Uterus (tissue), 4 donors: Measurements from ENCODE around the gene CLDND1. TPM values are rescaled to one million over a fixed set of nuclear protein-coding genes. Genes with fewer than 3 reads are reported as not detected.

Experiments used
- DNase-seq, 2 donors: peaks; one replicate each; pipeline ENCODE4 v3.0.0-alpha.2; 2019 to 2020
- H3K27ac ChIP-seq, 2 donors: fragments of 200-600 bp; sonication (generic); 1 replicate in 1 of 2; 2 replicates in 1 of 2; pipeline ENCODE4 v1.5.1; 2016 to 2018
- H3K27me3 ChIP-seq, 2 donors: fragments of 200-600 bp; sonication (generic); one replicate each; pipeline ENCODE4 v1.5.1; 2018 to 2019; ENCODE audit warnings: control low read depth in 1 of 2
- H3K36me3 ChIP-seq, 2 donors: fragments of 200-600 bp; sonication (generic); one replicate each; pipeline ENCODE4 v1.5.1; 2019; ENCODE audit warnings: control low read depth in 1 of 2
- H3K4me1 ChIP-seq, 2 donors: fragments of 200-600 bp; sonication (generic); one replicate each; pipeline ENCODE4 v1.5.1; 2018 to 2019; ENCODE audit warnings: control low read depth in 1 of 2
- H3K4me3 ChIP-seq, 2 donors: fragments of 200-600 bp; sonication (generic); 1 replicate in 1 of 2; 2 replicates in 1 of 2; pipeline ENCODE4 v1.5.1; 2018 to 2019; ENCODE audit warnings: mild to moderate bottlenecking in 1 of 2
- H3K9me3 ChIP-seq, 2 donors: fragments of 200-600 bp; sonication (generic); one replicate each; pipeline ENCODE4 v1.5.1; 2019; ENCODE audit warnings: control low read depth in 1 of 2
- CTCF ChIP-seq, 4 experiments: fragments of 200-600 bp in 2 of 4; fragments of 450-650 bp in 2 of 4; sonication (generic) in 2 of 4; IDR thresholded peaks; one replicate each; pipeline ENCODE4 v1.5.1; 2016 to 2019; ENCODE audit warnings: antibody characterized with exemption in 4 of 4, mild to moderate bottlenecking in 2 of 4, moderate library complexity in 1 of 4
- POLR2A ChIP-seq, 2 donors: fragments of 450-650 bp; IDR thresholded peaks; one replicate each; pipeline ENCODE4 v1.6.1; 2016; ENCODE audit warnings: antibody characterized with exemption in 2 of 2, mild to moderate bottlenecking in 1 of 2, moderate library complexity in 1 of 2
- intact Hi-C: fragments of 100-400 bp; cut with DNase I; formaldehyde crosslinking; loops from one replicate; pipeline ENCODE4 v1.15.1; 2023; ENCODE audit warnings: low total_unique reads
- total RNA-seq, 4 donors: library from RNA; depleted of rRNA in 3 of 4; stranded (reverse); fragments of >200 nt in 3 of 4; gene quantifications; one replicate each; pipeline versions ENCODE4 v1.1.0 to v1.2.4, GENCODE V29; 2014 to 2023
- donor health status: DM: yes; HTN: yes; CAD: no.

The CLDND1 gene
- total RNA-seq, 4 donors from 2014 or later: 134 to 253 (median 150) TPM

- TF ChIP-seq CTCF (IDR thresholded peaks at IDR 0.05) (no peak), POLR2A (IDR thresholded peaks at IDR 0.05) (no peak)
- no peak overlapping the region for H3K4me3 ChIP-seq
- H3K4me1 ChIP-seq: no peaks in the 10 kb centered on the region
- no peaks in the 10 kb centered on the region for H3K36me3 ChIP-seq
- intact Hi-C loops: no loop called here
- no peak for DNase-seq
- no peak overlapping the region for H3K27ac ChIP-seq
- no peaks in the 10 kb centered on the region for H3K9me3 ChIP-seq
- no peaks in the 10 kb centered on the region for H3K27me3 ChIP-seq
These were observed 35.6 kb upstream of the CLDND1 start for GRCh38 chr3:98558100-98558827.

- H3K9me3 ChIP-seq: no peaks in the 10 kb centered on the region
- no peaks in the 10 kb centered on the region for H3K27me3 ChIP-seq
- no peak overlapping the region for H3K4me3 ChIP-seq
- no peak for DNase-seq
- no peak overlapping the region for H3K27ac ChIP-seq
- no peaks in the 10 kb centered on the region for H3K4me1 ChIP-seq
- intact Hi-C loops: no loop called here
- no peaks in the 10 kb centered on the region for H3K36me3 ChIP-seq
- TF ChIP-seq CTCF (IDR thresholded peaks at IDR 0.05): no peak
- TF ChIP-seq POLR2A (IDR thresholded peaks at IDR 0.05): no peak
These were observed 34.8 kb upstream of the CLDND1 start for GRCh38 chr3:98557324-98558010.

- Histone ChIP-seq H3K4me1 (no peaks in the 10 kb centered on the region), H3K9me3 (no peaks in the 10 kb centered on the region), H3K4me3 (no peak overlapping the region), H3K27ac (no peak overlapping the region), H3K36me3 (no peaks in the 10 kb centered on the region), H3K27me3 (no peaks in the 10 kb centered on the region)
- DNase-seq: no peak
- TF ChIP-seq CTCF (IDR thresholded peaks at IDR 0.05): no peak
- no peak for TF ChIP-seq POLR2A (IDR thresholded peaks at IDR 0.05)
- intact Hi-C loops: no loop called here
These were observed 33.7 kb upstream of the CLDND1 start for GRCh38 chr3:98556164-98557130.

GRCh38 chr3:98555025-98555379 lies 32.3 kb upstream of the CLDND1 start:
- intact Hi-C loops: no loop called here
- Histone ChIP-seq H3K4me1 (no peaks in the 10 kb centered on the region), H3K27ac (no peak overlapping the region), H3K9me3 (no peaks in the 10 kb centered on the region), H3K27me3 (no peaks in the 10 kb centered on the region), H3K4me3 (no peak overlapping the region), H3K36me3 (no peaks in the 10 kb centered on the region)
- no peak for DNase-seq
- TF ChIP-seq POLR2A (IDR thresholded peaks at IDR 0.05) (no peak), CTCF (IDR thresholded peaks at IDR 0.05) (no peak)
